Kidney capillary endothelial cell (primary cell): ENCODE measurements around the gene METRN.

Experiments
- DNase-seq: peaks from one replicate; pipeline ENCODE4 v3.0.0-alpha.2; 2018; ENCODE audit warnings: low spot score

METRN gene

GRCh38 chr16:760065-760464, 45.1 kb downstream of the METRN start:
- no peak for DNase-seq

GRCh38 chr16:760545-761343, 45.8 kb downstream of the METRN start, which contains the start of gene MSLN:
Gene MSLN (plus strand): TSS chr16:760734. CDS start chr16:762681, 1,947 bp downstream.
- no peak for DNase-seq

GRCh38 chr16:761625-762513, 47.0 kb downstream of the METRN start:
- no peak for DNase-seq

GRCh38 chr16:762595-763268, 47.8 kb downstream of the METRN start:
- no peak for DNase-seq

- no peak for DNase-seq
Observed at GRCh38 chr16:763369-764183, 48.7 kb downstream of the METRN start.

- DNase-seq: no peak
Observed at GRCh38 chr16:764184-764750, 49.3 kb downstream of the METRN start.

GRCh38 chr16:764848-765487, 50.0 kb downstream of the METRN start:
- no peak for DNase-seq

- no peak for DNase-seq
Observed at GRCh38 chr16:765488-765865, 50.6 kb downstream of the METRN start.

- DNase-seq: no peak
Observed at GRCh38 chr16:766008-766819, 51.3 kb downstream of the METRN start.

- no peak for DNase-seq
Observed at GRCh38 chr16:766820-767640, 52.1 kb downstream of the METRN start.

- DNase-seq: no peak
Observed at GRCh38 chr16:767743-768235, 52.9 kb downstream of the METRN start.

GRCh38 chr16:768428-768827, 53.5 kb downstream of the METRN start:
- DNase-seq: no peak
